PFSK-1 (cell line): ENCODE results near the gene LAMA1.

Experiments
- FOXP2 ChIP-seq: optimal IDR thresholded peaks from 2 replicates; pipeline ENCODE3; 2011; ENCODE audit warnings: borderline replicate concordance, control low read depth, inconsistent platforms; ENCODE audit not compliant: insufficient read depth; ENCODE audit errors: extremely low read length, extremely low read depth
- POLR2AphosphoS5 ChIP-seq: IDR thresholded peaks from 2 replicates; pipeline ENCODE4 v1.6.1; 2012; ENCODE audit warnings: low read depth, mild to moderate bottlenecking, control low read depth, low read length, moderate library complexity
- SIN3A ChIP-seq: IDR thresholded peaks from 2 replicates; pipeline ENCODE4 v1.6.1; 2012; ENCODE audit warnings: mild to moderate bottlenecking, low read length, moderate library complexity, borderline replicate concordance; ENCODE audit not compliant: insufficient read depth
- TAF1 ChIP-seq: IDR thresholded peaks from 2 replicates; pipeline ENCODE4 v1.6.1; 2012; ENCODE audit warnings: low read length, control low read depth, borderline replicate concordance; ENCODE audit not compliant: insufficient read depth
- TF ChIP-seq, protein P1 (sequence below), 2 experiments: IDR thresholded peaks; 2 replicates each; pipeline versions ENCODE4 v1.6.1 to v1.8.0; 2011 to 2012; ENCODE audit warnings: low read depth in 2 of 2, low read length in 2 of 2, control low read depth in 1 of 2, inconsistent platforms in 1 of 2, mild to moderate bottlenecking in 1 of 2, moderate library complexity in 1 of 2; ENCODE audit not compliant: insufficient read depth in 1 of 2

Gene LAMA1

GRCh38 chr18:6971823-6972478, 145.6 kb downstream of the LAMA1 start:
- no peak for TF ChIP-seq FOXP2
- TF ChIP-seq, protein P1, sequence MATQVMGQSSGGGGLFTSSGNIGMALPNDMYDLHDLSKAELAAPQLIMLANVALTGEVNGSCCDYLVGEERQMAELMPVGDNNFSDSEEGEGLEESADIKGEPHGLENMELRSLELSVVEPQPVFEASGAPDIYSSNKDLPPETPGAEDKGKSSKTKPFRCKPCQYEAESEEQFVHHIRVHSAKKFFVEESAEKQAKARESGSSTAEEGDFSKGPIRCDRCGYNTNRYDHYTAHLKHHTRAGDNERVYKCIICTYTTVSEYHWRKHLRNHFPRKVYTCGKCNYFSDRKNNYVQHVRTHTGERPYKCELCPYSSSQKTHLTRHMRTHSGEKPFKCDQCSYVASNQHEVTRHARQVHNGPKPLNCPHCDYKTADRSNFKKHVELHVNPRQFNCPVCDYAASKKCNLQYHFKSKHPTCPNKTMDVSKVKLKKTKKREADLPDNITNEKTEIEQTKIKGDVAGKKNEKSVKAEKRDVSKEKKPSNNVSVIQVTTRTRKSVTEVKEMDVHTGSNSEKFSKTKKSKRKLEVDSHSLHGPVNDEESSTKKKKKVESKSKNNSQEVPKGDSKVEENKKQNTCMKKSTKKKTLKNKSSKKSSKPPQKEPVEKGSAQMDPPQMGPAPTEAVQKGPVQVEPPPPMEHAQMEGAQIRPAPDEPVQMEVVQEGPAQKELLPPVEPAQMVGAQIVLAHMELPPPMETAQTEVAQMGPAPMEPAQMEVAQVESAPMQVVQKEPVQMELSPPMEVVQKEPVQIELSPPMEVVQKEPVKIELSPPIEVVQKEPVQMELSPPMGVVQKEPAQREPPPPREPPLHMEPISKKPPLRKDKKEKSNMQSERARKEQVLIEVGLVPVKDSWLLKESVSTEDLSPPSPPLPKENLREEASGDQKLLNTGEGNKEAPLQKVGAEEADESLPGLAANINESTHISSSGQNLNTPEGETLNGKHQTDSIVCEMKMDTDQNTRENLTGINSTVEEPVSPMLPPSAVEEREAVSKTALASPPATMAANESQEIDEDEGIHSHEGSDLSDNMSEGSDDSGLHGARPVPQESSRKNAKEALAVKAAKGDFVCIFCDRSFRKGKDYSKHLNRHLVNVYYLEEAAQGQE (IDR thresholded peaks at IDR 0.05; ENCODE audit: insufficient read depth in 1 of 2, low read depth in 2 of 2, low read length in 2 of 2) = no peak

DNA sequence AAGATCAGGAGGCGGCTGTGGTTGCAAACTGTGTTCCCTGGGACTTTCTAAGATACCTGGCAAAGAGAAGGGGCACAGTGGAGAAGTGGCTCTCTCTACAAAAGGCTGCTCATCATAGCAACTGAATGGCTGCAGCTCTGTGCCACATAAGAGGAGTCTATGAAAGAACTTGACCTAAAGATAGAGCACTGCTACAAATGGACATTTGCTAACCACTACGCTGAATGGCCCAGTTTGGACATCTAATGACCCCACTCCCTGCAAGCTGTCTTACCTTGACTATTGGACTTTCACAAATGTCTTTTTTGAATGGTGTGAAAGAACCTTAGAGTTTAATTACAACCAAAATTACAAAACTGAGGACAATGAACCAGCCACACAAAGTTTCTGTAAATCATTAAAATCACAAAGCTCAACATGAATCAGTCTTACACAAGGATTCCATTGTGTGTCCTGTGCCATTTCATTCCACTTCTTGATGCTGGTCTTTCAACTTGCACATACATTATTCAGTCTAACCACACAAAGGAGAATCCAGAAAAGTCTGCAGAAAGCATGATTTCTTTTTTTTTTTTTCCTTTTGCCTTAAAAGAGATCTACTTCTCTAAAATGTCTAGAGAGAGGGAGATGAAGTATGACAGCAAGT, 154.0 kb downstream of the LAMA1 start:
- TF ChIP-seq POLR2AphosphoS5 (no peak), TAF1 (no peak), SIN3A (no peak), FOXP2 (no peak)
- TF ChIP-seq, protein P1 (IDR thresholded peaks at IDR 0.05; ENCODE audit: insufficient read depth in 1 of 2, low read depth in 2 of 2, low read length in 2 of 2) = no peak

DNA sequence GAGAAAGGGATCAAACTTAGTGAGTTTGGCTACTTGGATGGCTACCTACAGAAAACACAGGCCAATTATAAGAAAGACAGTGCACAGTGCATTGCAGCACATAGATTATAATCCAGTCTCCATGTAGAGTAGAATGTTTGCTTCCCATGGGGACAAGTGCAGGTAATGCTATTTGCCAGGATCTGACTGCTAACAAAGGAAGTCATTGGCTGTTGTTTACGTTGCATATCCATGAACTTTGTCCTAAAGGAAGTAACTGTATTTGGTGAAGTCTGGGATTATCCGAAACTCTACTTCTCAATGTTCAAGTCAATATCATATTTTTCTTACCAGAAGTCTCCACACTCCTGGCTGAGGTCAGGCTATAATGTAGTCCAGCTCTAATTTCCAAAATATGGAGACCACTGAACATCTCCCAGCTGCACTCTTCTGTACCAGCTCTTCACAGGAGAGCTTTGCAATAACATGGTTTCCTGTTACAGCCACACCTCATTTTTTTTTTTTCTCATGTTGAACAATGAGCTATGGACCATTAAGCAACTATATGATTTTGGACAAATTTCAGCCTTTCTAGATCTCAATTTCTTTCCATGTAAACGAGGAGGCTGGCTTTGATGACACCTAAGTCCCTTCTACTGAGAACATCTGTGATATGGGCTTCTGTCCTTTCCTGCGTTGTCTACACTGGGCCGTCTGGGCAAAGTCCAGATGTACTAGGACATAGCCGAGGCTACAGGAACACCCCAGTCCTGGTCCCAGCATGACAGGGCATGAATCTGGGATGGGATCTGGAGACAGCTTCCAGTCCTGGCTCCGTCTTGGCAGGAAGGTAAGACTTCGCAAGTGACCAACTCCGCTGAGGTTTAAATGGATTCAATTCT, 154.8 kb downstream of the LAMA1 start:
- TF ChIP-seq SIN3A (no peak), FOXP2 (no peak), POLR2AphosphoS5 (no peak), TAF1 (no peak)
- TF ChIP-seq, protein P1 (IDR thresholded peaks at IDR 0.05; ENCODE audit: insufficient read depth in 1 of 2, low read depth in 2 of 2, low read length in 2 of 2) = no peak

DNA sequence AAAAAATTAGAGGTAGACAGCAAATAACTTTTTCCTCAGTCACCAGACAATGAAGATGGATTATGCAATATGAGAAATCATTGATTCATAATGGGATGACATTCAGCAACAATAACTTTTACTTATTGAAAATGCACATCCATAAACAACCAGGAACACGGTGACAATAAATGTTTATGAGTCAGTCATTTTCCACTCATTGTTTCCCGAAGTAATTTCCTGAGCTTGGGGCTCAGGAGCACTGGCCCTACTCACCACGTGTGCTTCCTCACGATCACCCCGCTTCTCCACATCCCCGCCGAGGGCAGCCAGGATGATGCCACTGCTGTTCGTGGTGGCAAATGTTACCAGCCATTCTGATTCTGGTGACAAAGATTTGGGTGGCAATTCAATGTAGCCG, 156.3 kb downstream of the LAMA1 start:
- TF ChIP-seq TAF1 = no peak
- no peak for TF ChIP-seq SIN3A

DNA sequence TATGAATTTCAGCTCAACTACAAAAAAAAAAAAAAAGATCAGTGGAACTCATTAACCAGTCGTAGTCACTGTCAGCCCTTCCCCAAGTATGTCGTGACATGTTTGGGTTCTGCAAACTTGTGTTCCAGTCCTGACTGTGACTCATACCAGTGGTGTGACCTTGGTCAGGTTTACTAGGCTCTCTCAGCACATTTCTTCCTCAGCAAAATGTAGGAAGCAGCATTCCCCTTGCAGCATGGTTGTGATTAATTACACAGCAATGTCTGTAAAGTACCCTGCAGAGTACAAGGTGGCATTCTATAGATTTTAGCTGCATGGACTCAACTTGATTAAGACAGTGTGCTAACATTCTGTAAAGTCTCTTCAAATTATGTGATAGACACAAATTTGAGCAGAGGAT, 156.9 kb downstream of the LAMA1 start:
- no peak for TF ChIP-seq TAF1
- no peak for TF ChIP-seq POLR2AphosphoS5

- TF ChIP-seq SIN3A = no peak
Measured at GRCh38 chr18:6960124-6960523, 157.5 kb downstream of the LAMA1 start.
